ENCODE data around the gene RGPD5. TPM values are rescaled to one million over a fixed set of nuclear protein-coding genes. Genes with fewer than 3 reads are reported as not detected.
"Not testable (repeated sequence)": the region's sequence is repeated elsewhere in the genome, so short reads cannot be mapped to it uniquely, and the experiment has no call there.

RGPD5 gene
- total RNA-seq, 4 donors from 2014 or later, result 23.6 to 57.3 (median 27.3) TPM

GRCh38 chr2:109898462-109899336, 104.6 kb downstream of the RGPD5 start, which contains the start of gene LIMS3:
Gene LIMS3 (plus strand): TSS chr2:109898688. CDS start chr2:109898729, 41 bp downstream.
- H3K4me1 ChIP-seq; H3K4me3 ChIP-seq; DNase-seq (ENCODE audit: low spot score in 2 of 2); H3K36me3 ChIP-seq; H3K27ac ChIP-seq; H3K9me3 ChIP-seq; H3K27me3 ChIP-seq: not testable (repeated sequence)
- no CpG with 5 or more reads among the region's 28 CpGs for WGBS, 2 donors

GRCh38 chr2:109905796-109906195, 111.7 kb downstream of the RGPD5 start:
- H3K27ac ChIP-seq, result not testable (repeated sequence)
- WGBS, 2 donors, result no CpG with 5 or more reads among the region's 8 CpGs

More at GRCh38 chr2:109905796-109906195, 111.7 kb downstream of the RGPD5 start:
- not testable (repeated sequence) for H3K27me3 ChIP-seq; DNase-seq (ENCODE audit: low spot score in 2 of 2); H3K4me3 ChIP-seq; H3K9me3 ChIP-seq; H3K36me3 ChIP-seq; H3K4me1 ChIP-seq

Other genes starting within 250 kb of the RGPD5 start
- 100 to 1,000 TPM; 104 to 160 (median 118) TPM for gene SEPTIN10, start 180.3 kb upstream of the RGPD5 start, total RNA-seq
- 10 to 100 TPM; 24.5 to 26.9 (median 25.1) TPM for gene SOWAHC, start 179.9 kb upstream of the RGPD5 start, total RNA-seq
- 1 to 10 TPM; 2.1 to 8.5 (median 7.7) TPM for gene LIMS3, start 104.4 kb downstream of the RGPD5 start, total RNA-seq

Data from tibial nerve (tissue), 4 donors.